IMR-90 (cell line): ENCODE results near the gene ADGRB3. TPM values are rescaled to one million over a fixed set of nuclear protein-coding genes. Genes with fewer than 3 reads are reported as not detected.

ENCODE experiments used
- ATAC-seq: fragments of 200-7000 bp; cut with Tn5 transposase; 2 replicates; pipeline ENCODE4 v1.9.1; 2020; ENCODE audit warnings: low read depth, mild to moderate bottlenecking, moderate library complexity
- BruUV-seq: library from RNA; stranded (reverse); fragments of 400-500 nt; replicated peaks from 2 replicates; lab custom pipeline; 2021; lab: Mats Ljungman, UMichigan
- CTCF ChIA-PET: fragments of 300-600 bp; formaldehyde crosslinking; extraction: SDS; loops from one replicate; lab custom pipeline; 2021; ENCODE audit warnings: antibody characterized with exemption; lab: Yijun Ruan, JAX
- POLR2A ChIA-PET: fragments of 300-600 bp; sonication (Branson Sonifier 250); formaldehyde crosslinking; loops from one replicate; lab custom pipeline; 2022; ENCODE audit warnings: antibody characterized with exemption; ENCODE audit not compliant: unreplicated experiment; lab: Charles Lee
- DNase-seq: peaks from one replicate; pipeline ENCODE4 v3.0.0; 2013
- H2AFZ ChIP-seq: replicated peaks from 2 replicates; pipeline ENCODE3; 2013; ENCODE audit warnings: low read length, mild to moderate bottlenecking; ENCODE audit not compliant: poor library complexity
- H2AK5ac ChIP-seq: 2 replicates; pipeline ENCODE4 v1.6.1; 2013; ENCODE audit warnings: low read depth, low read length, inconsistent platforms
- H2AK9ac ChIP-seq: replicated peaks from 2 replicates; pipeline ENCODE3; 2013; ENCODE audit warnings: mild to moderate bottlenecking, low read depth, low read length, moderate library complexity; ENCODE audit not compliant: poor library complexity
- H2BK120ac ChIP-seq: 2 replicates; pipeline ENCODE4 v1.6.1; 2013; ENCODE audit warnings: low read depth, low read length, inconsistent platforms
- H2BK15ac ChIP-seq: 3 replicates; pipeline ENCODE4 v1.6.1; 2013; ENCODE audit warnings: low read depth, low read length, inconsistent platforms
- H2BK20ac ChIP-seq: 2 replicates; pipeline ENCODE4 v1.6.1; 2013; ENCODE audit warnings: low read depth, mild to moderate bottlenecking, inconsistent platforms, low read length, moderate library complexity
- H2BK5ac ChIP-seq: 2 replicates; pipeline ENCODE4 v1.6.1; 2013; ENCODE audit warnings: mild to moderate bottlenecking, low read depth, low read length, inconsistent platforms; ENCODE audit not compliant: poor library complexity, severe bottlenecking
- H3K14ac ChIP-seq: replicated peaks from 2 replicates; pipeline ENCODE4 v1.6.1; 2013; ENCODE audit warnings: low read depth, low read length, inconsistent platforms
- H3K18ac ChIP-seq: 2 replicates; pipeline ENCODE4 v1.6.1; 2013; ENCODE audit warnings: low read depth, low read length, control low read depth
- H3K23ac ChIP-seq: 2 replicates; pipeline ENCODE4 v1.6.1; 2013; ENCODE audit warnings: low read depth, low read length, inconsistent platforms
- H3K27ac ChIP-seq: 2 replicates; pipeline ENCODE4 v1.5.1; 2013; ENCODE audit warnings: mild to moderate bottlenecking, control low read depth, low read length; ENCODE audit not compliant: insufficient read depth
- H3K27me3 ChIP-seq: 2 replicates; pipeline ENCODE4 v1.6.1; 2013; ENCODE audit warnings: low read length; ENCODE audit not compliant: control insufficient read depth, insufficient read depth
- H3K36me3 ChIP-seq: 2 replicates; pipeline ENCODE4 v1.6.1; 2013; ENCODE audit warnings: low read length, mixed read lengths; ENCODE audit not compliant: control insufficient read depth, insufficient read depth
- H3K4ac ChIP-seq: 2 replicates; pipeline ENCODE4 v1.6.1; 2013; ENCODE audit warnings: low read depth, low read length, inconsistent platforms
- H3K4me1 ChIP-seq: 2 replicates; pipeline ENCODE4 v1.6.1; 2013; ENCODE audit warnings: low read length, mixed read lengths; ENCODE audit not compliant: control insufficient read depth, insufficient read depth
- H3K4me2 ChIP-seq: 2 replicates; pipeline ENCODE4 v1.6.1; 2013; ENCODE audit warnings: low read depth, mild to moderate bottlenecking, control low read depth, low read length, moderate library complexity
- H3K4me3 ChIP-seq: 2 replicates; pipeline ENCODE4 v1.5.1; 2013; ENCODE audit warnings: low read depth, mild to moderate bottlenecking, control low read depth, low read length, moderate library complexity; ENCODE audit not compliant: insufficient read depth
- H3K56ac ChIP-seq: 2 replicates; pipeline ENCODE4 v1.6.1; 2013; ENCODE audit warnings: low read length, inconsistent platforms; ENCODE audit not compliant: insufficient read depth; ENCODE audit errors: extremely low read depth
- H3K79me1 ChIP-seq, 2 experiments: 2 replicates each; pipeline ENCODE4 v1.6.1; 2013; ENCODE audit warnings: low read length in 2 of 2, inconsistent platforms in 1 of 2, low read depth in 1 of 2
- H3K9ac ChIP-seq: 2 replicates; pipeline ENCODE4 v1.6.1; 2013; ENCODE audit warnings: low read depth, low read length, control low read depth
- H3K9me1 ChIP-seq: 2 replicates; pipeline ENCODE4 v1.6.1; 2013; ENCODE audit warnings: low read length, inconsistent platforms; ENCODE audit not compliant: insufficient read depth
- H3K9me3 ChIP-seq: 2 replicates; pipeline ENCODE4 v1.6.1; 2013; ENCODE audit warnings: low read length; ENCODE audit not compliant: control insufficient read depth, insufficient read depth
- H4K20me1 ChIP-seq: 2 replicates; pipeline ENCODE4 v1.6.1; 2013; ENCODE audit warnings: low read length, inconsistent platforms; ENCODE audit not compliant: insufficient read depth
- H4K5ac ChIP-seq: 2 replicates; pipeline ENCODE4 v1.6.1; 2013; ENCODE audit warnings: mild to moderate bottlenecking, low read depth, low read length, control low read depth
- H4K8ac ChIP-seq, 2 experiments: 2 replicates each; pipeline ENCODE4 v1.6.1; 2013; ENCODE audit warnings: low read depth in 2 of 2, low read length in 2 of 2, control low read depth in 1 of 2, inconsistent platforms in 1 of 2
- H4K91ac ChIP-seq: 2 replicates; pipeline ENCODE4 v1.6.1; 2013; ENCODE audit warnings: low read depth, low read length, inconsistent platforms; ENCODE audit not compliant: insufficient read depth
- MAZ ChIP-seq: IDR thresholded peaks from 2 replicates; pipeline ENCODE4 v1.6.1; 2012; ENCODE audit warnings: low read depth, mild to moderate bottlenecking, low read length, improper control_type of control experiment, moderate library complexity, borderline replicate concordance
- dilution Hi-C: fragments of 300-500 bp; cut with HindIII; formaldehyde crosslinking; loops from one replicate; pipeline ENCODE4 v1.14.3; 2018; ENCODE audit warnings: low sequenced_read_pairs; ENCODE audit not compliant: unreplicated experiment
- in situ Hi-C: fragments of 300-500 bp; cut with MboI; formaldehyde crosslinking; loops from 3 replicates; pipeline ENCODE4 v1.14.3; 2019; ENCODE audit warnings: low sequenced_read_pairs, inconsistent platforms, mixed read lengths
- intact Hi-C: fragments of 100-400 bp; cut with micrococcal nuclease; formaldehyde crosslinking; loops from 2 replicates; pipeline ENCODE4 v1.10.0; 2022
- polyA plus RNA-seq, 3 experiments: library from polyadenylated mRNA; depleted of rRNA; stranded (reverse); fragments of >200 nt; gene quantifications; 2 replicates each; pipeline ENCODE4 v1.2.3, GENCODE V29; 2012; ENCODE audit warnings: low replicate concordance in 1 of 3
- total RNA-seq: library from RNA; depleted of rRNA; stranded (reverse); fragments of >200 nt; gene quantifications from 2 replicates; pipeline ENCODE4 v1.2.3, GENCODE V29; 2012

ADGRB3 gene
- total and polyA plus RNA-seq, 2 of the 4 experiments (the other 2 are of a cell fraction) = not detected

DNA sequence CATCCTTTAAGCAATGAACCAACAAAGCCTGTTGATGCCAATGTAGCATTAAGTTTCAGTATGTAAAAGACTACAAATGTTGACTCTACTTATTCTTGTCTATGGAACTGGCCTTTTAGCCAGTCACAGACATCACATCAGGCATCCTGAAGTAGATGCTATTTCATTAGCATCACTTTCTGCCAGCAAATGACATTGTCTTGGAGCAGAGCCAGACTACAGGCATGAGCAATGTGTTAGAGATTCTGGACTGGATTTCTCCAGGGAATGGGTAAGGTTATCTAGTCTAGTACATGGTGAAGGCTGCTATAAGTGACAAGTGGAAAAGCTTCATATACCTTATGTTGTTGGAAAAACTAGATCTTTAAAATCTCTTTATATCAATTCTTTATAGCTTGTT, 142.9 kb downstream of the ADGRB3 start:
- no peak overlapping the region for H3K23ac ChIP-seq
- H4K5ac ChIP-seq = no peak overlapping the region
- H3K4ac ChIP-seq = no peak overlapping the region
- no peaks in the 10 kb centered on the region for H3K36me3 ChIP-seq
- dilution Hi-C loops (no loop called here), intact Hi-C loops (no loop called here), in situ Hi-C loops (no loop called here)
- ATAC-seq (no peak), DNase-seq (peak; percentile 2)
- H3K79me1 ChIP-seq = no peaks in the 10 kb centered on the region
- H2BK20ac ChIP-seq = no peak overlapping the region
- H2AK9ac ChIP-seq = no peak overlapping the region
- H2BK15ac ChIP-seq = no peak overlapping the region
- ChIA-PET POLR2A (no interaction called here), CTCF (interaction anchor here (0.5 kb wide), 1 partner anchor 141 kb away, joined by 6 read pairs; no protein-coding TSS in a partner anchor)
- no TSS peak for BruUV-seq
- no peak overlapping the region for H3K9ac ChIP-seq
- no peaks in the 10 kb centered on the region for H4K20me1 ChIP-seq
- H2BK5ac ChIP-seq = no peak overlapping the region
- no peak overlapping the region for H4K8ac ChIP-seq
- no peak overlapping the region for H2AFZ ChIP-seq
- no peak overlapping the region for H3K14ac ChIP-seq
- H3K4me3 ChIP-seq = no peak overlapping the region
- no peak for TF ChIP-seq MAZ
- no peak overlapping the region for H3K18ac ChIP-seq
- no peak overlapping the region for H2BK120ac ChIP-seq
- no peaks in the 10 kb centered on the region for H3K27me3 ChIP-seq
- H3K9me3 ChIP-seq = no peaks in the 10 kb centered on the region
- no peaks in the 10 kb centered on the region for H3K9me1 ChIP-seq
- H3K56ac ChIP-seq = no peak overlapping the region
- no peaks in the 10 kb centered on the region for H3K4me1 ChIP-seq
- H2AK5ac ChIP-seq = no peak overlapping the region
- no peak overlapping the region for H3K27ac ChIP-seq
- no peak overlapping the region for H4K91ac ChIP-seq
- H3K4me2 ChIP-seq = no peak overlapping the region
